ENCODE results near the gene ZNF777. TPM values are rescaled to one million over a fixed set of nuclear protein-coding genes. Genes with fewer than 3 reads are reported as not detected.
"Not testable (repeated sequence)": the region's sequence is repeated elsewhere in the genome, so short reads cannot be mapped to it uniquely, and the experiment has no call there.

The ZNF777 gene
- total RNA-seq, 2 experiments from 2014 or later: 10.1 to 11.4 TPM

GRCh38 chr7:149446026-149446425 is 14.8 kb downstream of the ZNF777 start:
- CTCF ChIA-PET: interaction anchor here (1.6 kb wide), 1 partner anchor 23 kb away, joined by 4 read pairs; no protein-coding TSS in a partner anchor
- peaks cover 25% of the 10 kb centered on the region for H3K36me3 Mint-ChIP-seq
- POLR2A ChIA-PET: not testable (repeated sequence)

DNA sequence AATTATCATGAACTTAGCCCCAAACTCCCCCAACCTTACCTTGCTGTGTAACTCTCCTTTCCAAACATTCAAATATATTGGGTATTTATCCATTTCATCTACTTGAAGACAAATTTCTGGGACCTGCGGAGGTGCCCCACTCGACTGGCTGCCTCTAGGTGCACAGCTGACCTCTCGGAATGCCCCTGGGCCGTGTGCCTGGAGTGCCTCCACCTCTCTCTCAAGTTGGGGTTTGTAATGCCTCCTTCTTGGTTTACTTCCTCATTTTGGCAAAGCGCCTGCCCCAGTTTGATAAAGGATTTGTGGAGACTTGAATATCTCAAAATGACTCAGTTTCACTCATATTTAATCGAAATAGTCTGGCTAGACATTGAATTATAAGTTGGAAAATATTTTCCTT is 16.6 kb downstream of the ZNF777 start:
- CTCF ChIA-PET: no interaction called here
- Mint-ChIP-seq H3K27me3 (no peaks in the 10 kb centered on the region), H3K4me1 (ENCODE audit: low read depth) (peaks cover 13% of the 10 kb centered on the region), H3K4me3 (no peak overlapping the region), H3K27ac (no peak overlapping the region), H3K36me3 (peaks cover 15% of the 10 kb centered on the region), H3K9me3 (no peaks in the 10 kb centered on the region)
- intact Hi-C loops (cut with micrococcal nuclease): no loop called here
- POLR2A ChIA-PET: no interaction called here
- DNase-seq: no peak

More at GRCh38 chr7:149446026-149446425, 14.8 kb downstream of the ZNF777 start:
- intact Hi-C loops (cut with micrococcal nuclease); H3K4me1 Mint-ChIP-seq (ENCODE audit: low read depth); H3K27ac Mint-ChIP-seq; H3K9me3 Mint-ChIP-seq; H3K4me3 Mint-ChIP-seq; DNase-seq; H3K27me3 Mint-ChIP-seq: not testable (repeated sequence)

- ChIA-PET POLR2A (no interaction called here), CTCF (no interaction called here)
- DNase-seq: no peak
- no peak overlapping the region for H3K4me3 Mint-ChIP-seq
- peaks cover 14% of the 10 kb centered on the region for H3K36me3 Mint-ChIP-seq
- H3K4me1 Mint-ChIP-seq (ENCODE audit: low read depth): peaks cover 13% of the 10 kb centered on the region
- H3K27ac Mint-ChIP-seq: no peak overlapping the region
- no peaks in the 10 kb centered on the region for H3K9me3 Mint-ChIP-seq
- no peaks in the 10 kb centered on the region for H3K27me3 Mint-ChIP-seq
- intact Hi-C loops (cut with micrococcal nuclease): no loop called here
Observed at GRCh38 chr7:149443523-149443922, 17.3 kb downstream of the ZNF777 start.

- no peaks in the 10 kb centered on the region for H3K9me3 Mint-ChIP-seq
- no peak overlapping the region for H3K4me3 Mint-ChIP-seq
- POLR2A ChIA-PET: no interaction called here
- no peaks in the 10 kb centered on the region for H3K27me3 Mint-ChIP-seq
- no peak for DNase-seq
- peaks cover 14% of the 10 kb centered on the region for H3K36me3 Mint-ChIP-seq
- H3K27ac Mint-ChIP-seq: no peak overlapping the region
- H3K4me1 Mint-ChIP-seq (ENCODE audit: low read depth): peaks cover 13% of the 10 kb centered on the region
- CTCF ChIA-PET: no interaction called here
- intact Hi-C loops (cut with micrococcal nuclease): no loop called here
Observed at GRCh38 chr7:149442924-149443323, 17.9 kb downstream of the ZNF777 start.

- ChIA-PET CTCF (interaction anchor here (0.9 to 1.4 kb wide), 5 partner anchors 17 to 435 kb away, joined by 3 to 4 read pairs (median 3); partner anchors contain the start of gene ZNF282), POLR2A (no interaction called here)
- intact Hi-C loops (cut with micrococcal nuclease): no loop called here
- peaks cover 13% of the 10 kb centered on the region for H3K4me1 Mint-ChIP-seq (ENCODE audit: low read depth)
- DNase-seq: peak; percentile 56
- no peaks in the 10 kb centered on the region for H3K27me3 Mint-ChIP-seq
- no peak overlapping the region for H3K4me3 Mint-ChIP-seq
- peaks cover 8% of the 10 kb centered on the region for H3K36me3 Mint-ChIP-seq
- H3K9me3 Mint-ChIP-seq: no peaks in the 10 kb centered on the region
- H3K27ac Mint-ChIP-seq: peak overlapping the region; percentile 59
Observed at GRCh38 chr7:149440222-149440621, 20.6 kb downstream of the ZNF777 start.

DNA sequence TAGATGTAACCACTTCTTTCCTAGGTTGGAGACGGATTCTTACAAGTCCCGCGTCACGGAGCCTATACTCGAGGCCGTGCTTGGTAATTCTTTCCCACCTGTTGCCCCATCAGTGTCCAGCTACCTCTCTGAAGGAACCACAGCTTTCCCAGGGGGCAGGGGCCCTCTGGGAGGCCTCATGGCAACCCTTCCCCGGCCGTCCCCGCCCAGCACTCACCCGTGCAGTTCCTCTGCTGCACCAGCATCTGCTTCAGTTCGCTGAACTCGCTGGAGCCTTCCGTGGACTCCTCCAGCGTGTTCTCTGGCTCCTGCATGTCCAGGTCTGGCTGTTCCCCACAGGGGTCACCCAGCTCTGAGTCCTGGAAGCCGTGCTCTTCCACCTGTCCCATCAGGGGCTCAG is 24.5 kb downstream of the ZNF777 start:
- no peak overlapping the region for H3K27ac Mint-ChIP-seq
- H3K27me3 Mint-ChIP-seq: no peaks in the 10 kb centered on the region
- H3K9me3 Mint-ChIP-seq: no peaks in the 10 kb centered on the region

GRCh38 chr7:149433124-149433523 is 27.7 kb downstream of the ZNF777 start:
- DNase-seq: no peak
- peaks cover 31% of the 10 kb centered on the region for H3K36me3 Mint-ChIP-seq
- intact Hi-C loops (cut with micrococcal nuclease): no loop called here

More for the DNA sequence above, 24.5 kb downstream of the ZNF777 start:
- Mint-ChIP-seq H3K36me3 (peaks cover 28% of the 10 kb centered on the region), H3K4me3 (no peak overlapping the region), H3K4me1 (ENCODE audit: low read depth) (peaks cover 13% of the 10 kb centered on the region)
- DNase-seq: no peak
- intact Hi-C loops (cut with micrococcal nuclease): no loop called here
- CTCF ChIA-PET: interaction anchor here (0.9 kb wide), 1 partner anchor 24 kb away, joined by 3 read pairs; no protein-coding TSS in a partner anchor
- POLR2A ChIA-PET: no interaction called here

GRCh38 chr7:149432121-149432691 is 28.7 kb downstream of the ZNF777 start:
- peaks cover 2% of the 10 kb centered on the region for H3K4me1 Mint-ChIP-seq (ENCODE audit: low read depth)
- POLR2A ChIA-PET: interaction anchor here (0.9 kb wide), 1 partner anchor 222 kb away, joined by 3 read pairs; no protein-coding TSS in a partner anchor
- H3K27ac Mint-ChIP-seq: no peak overlapping the region
- CTCF ChIA-PET: interaction anchor here (2.0 kb wide), 1 partner anchor 9 kb away, joined by 7 read pairs; no protein-coding TSS in a partner anchor
- intact Hi-C loops (cut with micrococcal nuclease): no loop called here
- H3K36me3 Mint-ChIP-seq: peaks cover 30% of the 10 kb centered on the region
- no peaks in the 10 kb centered on the region for H3K27me3 Mint-ChIP-seq
- no peaks in the 10 kb centered on the region for H3K9me3 Mint-ChIP-seq
- no peak overlapping the region for H3K4me3 Mint-ChIP-seq
- DNase-seq: no peak

More at GRCh38 chr7:149433124-149433523, 27.7 kb downstream of the ZNF777 start:
- Mint-ChIP-seq H3K27me3 (no peaks in the 10 kb centered on the region), H3K9me3 (no peaks in the 10 kb centered on the region), H3K4me1 (ENCODE audit: low read depth) (peaks cover 2% of the 10 kb centered on the region), H3K4me3 (no peak overlapping the region), H3K27ac (no peak overlapping the region)
- ChIA-PET CTCF (no interaction called here), POLR2A (no interaction called here)

DNA sequence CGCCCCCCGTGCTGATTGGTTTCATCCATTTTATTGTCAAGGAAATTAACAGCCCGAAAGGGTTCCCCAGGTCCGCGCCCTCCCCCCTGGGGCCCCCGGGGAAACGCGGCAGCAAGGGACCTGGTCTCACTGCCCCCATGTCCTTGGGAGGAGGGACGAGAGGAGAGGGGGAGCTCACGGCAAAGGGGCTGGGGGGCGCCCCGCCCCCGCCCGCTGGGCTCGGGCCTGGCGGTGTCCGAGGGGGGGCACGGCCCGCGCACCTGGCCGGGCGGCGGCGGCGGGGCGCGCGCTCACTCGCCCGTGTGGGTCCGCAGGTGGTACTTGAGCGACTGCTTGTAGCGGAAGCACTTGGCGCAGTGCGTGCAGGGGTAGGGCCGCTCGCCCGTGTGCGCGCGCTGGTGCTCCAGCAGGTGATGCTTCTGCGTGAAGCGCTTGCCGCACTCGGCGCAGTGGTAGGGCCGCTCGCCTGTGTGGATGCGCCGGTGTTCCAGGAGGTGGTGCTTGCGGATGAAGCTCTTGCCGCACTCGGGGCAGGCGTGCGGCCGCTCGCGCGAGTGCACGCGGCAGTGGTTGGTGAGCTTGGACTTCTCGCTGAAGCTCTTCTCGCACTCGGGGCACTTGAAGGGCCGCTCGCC is 29.3 kb downstream of the ZNF777 start:
- Mint-ChIP-seq H3K27ac (no peak overlapping the region), H3K9me3 (no peaks in the 10 kb centered on the region), H3K36me3 (peaks cover 28% of the 10 kb centered on the region), H3K4me3 (no peak overlapping the region), H3K27me3 (no peaks in the 10 kb centered on the region), H3K4me1 (ENCODE audit: low read depth) (peaks cover 2% of the 10 kb centered on the region)
- ChIA-PET POLR2A (interaction anchor here (0.9 kb wide), 1 partner anchor 222 kb away, joined by 3 read pairs; no protein-coding TSS in a partner anchor), CTCF (interaction anchor here (2.0 kb wide), 1 partner anchor 9 kb away, joined by 7 read pairs; no protein-coding TSS in a partner anchor)
- no peak for DNase-seq
- intact Hi-C loops (cut with micrococcal nuclease): no loop called here

DNA sequence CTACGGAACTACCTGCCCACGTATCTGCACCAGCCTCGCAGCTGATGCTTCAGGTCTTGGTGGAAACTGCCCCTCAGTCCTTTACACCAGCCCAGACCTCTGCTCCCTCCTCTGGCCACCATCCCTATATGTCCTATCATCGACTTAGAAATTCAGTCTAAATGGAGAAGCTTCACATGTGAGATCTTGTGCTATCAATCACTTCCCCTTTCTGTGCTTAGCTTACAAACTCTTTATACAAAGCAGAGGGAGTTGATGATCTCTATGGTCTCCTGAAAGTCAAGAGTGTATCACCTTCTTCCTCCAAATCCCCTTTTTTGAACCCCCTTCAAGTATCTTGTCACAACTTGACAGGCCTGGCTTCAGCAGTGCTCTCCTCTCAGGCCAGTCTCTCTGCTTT is 30.7 kb downstream of the ZNF777 start:
- Mint-ChIP-seq H3K36me3 (peaks cover 27% of the 10 kb centered on the region), H3K27me3 (no peaks in the 10 kb centered on the region), H3K4me1 (ENCODE audit: low read depth) (peaks cover 2% of the 10 kb centered on the region), H3K27ac (no peak overlapping the region), H3K9me3 (no peaks in the 10 kb centered on the region), H3K4me3 (no peak overlapping the region)
- CTCF ChIA-PET: interaction anchor here (0.7 kb wide), 1 partner anchor 29 kb away, joined by 3 read pairs; no protein-coding TSS in a partner anchor
- intact Hi-C loops (cut with micrococcal nuclease): no loop called here
- POLR2A ChIA-PET: interaction anchor here (0.6 to 0.8 kb wide), 2 partner anchors 176 to 182 kb away, joined by 3 read pairs; no protein-coding TSS in a partner anchor
- DNase-seq: no peak

- no peak for DNase-seq
- Mint-ChIP-seq H3K4me3 (no peak overlapping the region), H3K9me3 (no peaks in the 10 kb centered on the region), H3K4me1 (ENCODE audit: low read depth) (peaks cover 6% of the 10 kb centered on the region), H3K36me3 (peaks cover 14% of the 10 kb centered on the region), H3K27me3 (no peaks in the 10 kb centered on the region), H3K27ac (no peak overlapping the region)
- intact Hi-C loops (cut with micrococcal nuclease): no loop called here
- CTCF ChIA-PET: interaction anchor here (0.6 kb wide), 1 partner anchor 362 kb away, joined by 3 read pairs; no protein-coding TSS in a partner anchor
- POLR2A ChIA-PET: no interaction called here
Observed at GRCh38 chr7:149427893-149428292, 33.0 kb downstream of the ZNF777 start.

- H3K4me3 Mint-ChIP-seq: no peak overlapping the region
- H3K27me3 Mint-ChIP-seq: no peaks in the 10 kb centered on the region
- CTCF ChIA-PET: interaction anchor here (0.6 kb wide), 1 partner anchor 361 kb away, joined by 3 read pairs; no protein-coding TSS in a partner anchor
- peaks cover 8% of the 10 kb centered on the region for H3K36me3 Mint-ChIP-seq
- DNase-seq: no peak
- H3K9me3 Mint-ChIP-seq: no peaks in the 10 kb centered on the region
- H3K4me1 Mint-ChIP-seq (ENCODE audit: low read depth): peaks cover 6% of the 10 kb centered on the region
- intact Hi-C loops (cut with micrococcal nuclease): no loop called here
- POLR2A ChIA-PET: interaction anchor here (0.6 kb wide), 1 partner anchor 278 kb away, joined by 3 read pairs; no protein-coding TSS in a partner anchor
- H3K27ac Mint-ChIP-seq: no peak overlapping the region
Observed at GRCh38 chr7:149427096-149427680, 33.7 kb downstream of the ZNF777 start.

Data from activated CD4-positive, alpha-beta memory T cell treated with anti-CD3 and anti-CD28 coated beads for 36 hours (primary cell).